GM21390 (cell line): ENCODE results near the gene CSAG1.
"Not testable (repeated sequence)": the region's sequence is repeated elsewhere in the genome, so short reads cannot be mapped to it uniquely, and the experiment has no call there.

Experiments
- ATAC-seq: cut with Tn5 transposase; IDR thresholded peaks from one replicate; pipeline ENCODE4 v1.9.1; 2021; ENCODE audit not compliant: unreplicated experiment

The CSAG1 gene

GRCh38 chrX:152733261-152733975 lies at the start of gene CSAG1, which contains the start of gene MAGEA12:
Gene CSAG1 (minus strand): TSS chrX:152733721. CDS start chrX:152732460, 1,261 bp downstream.
Gene MAGEA12 (plus strand): TSS chrX:152733757. CDS start chrX:152736162, 2,405 bp downstream.
- no peak for ATAC-seq

- not testable (repeated sequence) for ATAC-seq
Observed at GRCh38 chrX:152769549-152770289, 36.2 kb upstream of the CSAG1 start, which contains the start of gene MAGEA6. Gene MAGEA6 (minus strand): TSS chrX:152769689. CDS start chrX:152767650, 2,039 bp downstream.

- not testable (repeated sequence) for ATAC-seq
Observed at GRCh38 chrX:152766562-152766961, 33.0 kb upstream of the CSAG1 start.

- ATAC-seq, result not testable (repeated sequence)
Observed at GRCh38 chrX:152761582-152761981, 28.1 kb upstream of the CSAG1 start.

GRCh38 chrX:152759544-152759943 lies 26.0 kb upstream of the CSAG1 start:
- not testable (repeated sequence) for ATAC-seq

GRCh38 chrX:152758918-152759317 lies 25.4 kb upstream of the CSAG1 start, which contains the start of gene CSAG3:
Gene CSAG3 (plus strand): TSS chrX:152759218.
- not testable (repeated sequence) for ATAC-seq

GRCh38 chrX:152754871-152755270 lies 21.4 kb upstream of the CSAG1 start:
- not testable (repeated sequence) for ATAC-seq

GRCh38 chrX:152753686-152754650 lies 20.4 kb upstream of the CSAG1 start, which contains the start of gene MAGEA2:
Gene MAGEA2 (minus strand): TSS chrX:152753842. CDS start chrX:152751363, 2,479 bp downstream.
- not testable (repeated sequence) for ATAC-seq

- ATAC-seq, result no peak
Observed at GRCh38 chrX:152738560-152738959, 5.0 kb upstream of the CSAG1 start.

- ATAC-seq, result not testable (repeated sequence)
Observed at GRCh38 chrX:152736528-152736927, 3.0 kb upstream of the CSAG1 start.

GRCh38 chrX:152735860-152736511 lies 2.5 kb upstream of the CSAG1 start:
- no peak for ATAC-seq

GRCh38 chrX:152735101-152735500 lies 1.6 kb upstream of the CSAG1 start:
- ATAC-seq, result no peak

GRCh38 chrX:152734143-152734858 lies 780 bp upstream of the CSAG1 start:
- ATAC-seq, result not testable (repeated sequence)

GRCh38 chrX:152725409-152725808 lies 8.1 kb downstream of the CSAG1 start:
- ATAC-seq, result no peak

GRCh38 chrX:152713815-152714787 lies 19.4 kb downstream of the CSAG1 start, which contains the start of gene MAGEA2B:
Gene MAGEA2B (plus strand): TSS chrX:152714628. CDS start chrX:152717107, 2,479 bp downstream.
- not testable (repeated sequence) for ATAC-seq

- ATAC-seq, result not testable (repeated sequence)
Observed at GRCh38 chrX:152713195-152713594, 20.3 kb downstream of the CSAG1 start.

GRCh38 chrX:152709173-152709572 lies 24.3 kb downstream of the CSAG1 start, which contains the start of gene CSAG2:
Gene CSAG2 (minus strand): TSS chrX:152709273. CDS start chrX:152709112, 161 bp downstream.
- ATAC-seq, result not testable (repeated sequence)

GRCh38 chrX:152706500-152706899 lies 27.0 kb downstream of the CSAG1 start:
- not testable (repeated sequence) for ATAC-seq
